HUES64 (cell line): ENCODE data around the gene ZSCAN5A.
"Not testable (repeated sequence)": the region's sequence is repeated elsewhere in the genome, so short reads cannot be mapped to it uniquely, and the experiment has no call there.

Experiments
- H3K27ac ChIP-seq: 2 replicates; pipeline ENCODE4 v1.7.0; 2013; ENCODE audit warnings: low read depth, low read length, inconsistent platforms
- H3K27me3 ChIP-seq: 2 replicates; pipeline ENCODE4 v1.6.1; 2013; ENCODE audit warnings: mild to moderate bottlenecking, low read length; ENCODE audit not compliant: insufficient read depth
- H3K36me3 ChIP-seq: 2 replicates; pipeline ENCODE4 v1.6.1; 2013; ENCODE audit warnings: mild to moderate bottlenecking, low read length; ENCODE audit not compliant: insufficient read depth
- H3K4me1 ChIP-seq: 2 replicates; pipeline ENCODE4 v1.6.1; 2013; ENCODE audit warnings: mild to moderate bottlenecking, low read length, moderate library complexity; ENCODE audit not compliant: insufficient read depth
- H3K4me3 ChIP-seq: 2 replicates; pipeline ENCODE4 v1.5.1; 2013; ENCODE audit warnings: mild to moderate bottlenecking, low read length, moderate library complexity
- H3K9ac ChIP-seq: 2 replicates; pipeline ENCODE4 v1.6.1; 2013; ENCODE audit warnings: mild to moderate bottlenecking, low read depth, low read length
- H3K9me3 ChIP-seq: 2 replicates; pipeline ENCODE4 v1.6.1; 2013; ENCODE audit warnings: low read depth, low read length; ENCODE audit not compliant: insufficient read depth
- WGBS: fragments of 150-250, 120-280 bp; methylation state at CpG from one replicate; pipeline ENCODE4 v1.1.7; 2013; ENCODE audit warnings: missing lambda C conversion rate; 5-methylcytosine and 5-hydroxymethylcytosine counted together

ZSCAN5A gene

DNA sequence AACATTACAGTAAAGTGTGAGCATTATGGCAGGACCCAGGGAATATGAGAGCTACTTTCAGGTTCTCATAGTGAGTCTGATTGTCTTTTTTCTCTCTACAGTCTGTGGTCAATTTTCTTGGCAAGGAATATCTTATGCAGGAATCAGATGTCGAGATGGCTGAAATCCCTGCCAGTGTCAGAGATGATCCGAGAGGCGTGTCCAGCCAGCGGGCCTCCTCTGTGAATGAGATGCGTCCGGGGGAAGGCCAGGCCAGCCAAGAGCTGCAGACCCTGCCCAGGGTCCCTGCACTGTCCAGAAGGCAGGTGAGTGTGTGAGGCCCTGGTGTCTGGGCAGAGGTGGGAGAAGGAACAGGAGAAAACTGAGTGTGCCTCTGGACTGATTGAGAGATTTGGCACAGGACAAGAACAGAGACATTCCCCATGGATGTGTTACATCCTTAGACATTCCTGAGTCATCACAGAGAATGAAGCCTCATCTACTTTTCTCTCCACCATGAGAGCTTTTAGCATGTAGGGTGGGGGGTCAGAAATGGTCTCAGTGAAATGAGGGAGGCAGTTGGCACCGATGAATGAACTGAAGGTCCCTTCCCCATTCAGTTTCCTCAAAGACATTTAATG lies 69.4 kb downstream of the ZSCAN5A start:
- WGBS = 89% methylated on average over 7 of the region's 7 CpGs
- H3K9ac ChIP-seq = no peak overlapping the region
- no peaks in the 10 kb centered on the region for H3K9me3 ChIP-seq
- H3K27me3 ChIP-seq = no peaks in the 10 kb centered on the region
- no peaks in the 10 kb centered on the region for H3K4me1 ChIP-seq
- no peaks in the 10 kb centered on the region for H3K36me3 ChIP-seq
- no peak overlapping the region for H3K4me3 ChIP-seq
- H3K27ac ChIP-seq = no peak overlapping the region

DNA sequence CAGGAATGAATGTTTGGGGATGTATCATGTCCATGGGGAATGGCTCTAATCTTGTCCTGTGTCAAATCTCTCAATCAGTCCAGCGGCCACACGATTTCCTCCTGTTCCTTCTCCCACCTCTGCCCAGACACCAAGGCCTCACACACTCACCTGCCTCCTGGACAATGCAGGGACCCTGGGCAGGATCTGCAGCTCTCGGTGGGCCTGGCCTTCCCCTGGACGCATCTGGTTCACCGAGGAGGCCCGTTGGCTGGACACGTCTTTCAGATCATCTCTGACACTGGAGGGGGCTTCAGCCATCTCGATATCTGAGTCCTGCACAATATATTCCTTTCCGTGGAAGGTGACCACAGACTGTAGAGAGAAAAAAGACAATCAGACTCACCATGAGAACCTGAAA lies 91.2 kb downstream of the ZSCAN5A start:
- no peak overlapping the region for H3K9ac ChIP-seq
- no peak overlapping the region for H3K27ac ChIP-seq
- no peak overlapping the region for H3K4me3 ChIP-seq
- 90% methylated on average over 9 of the region's 9 CpGs for WGBS
- H3K9me3 ChIP-seq = no peaks in the 10 kb centered on the region
- no peaks in the 10 kb centered on the region for H3K4me1 ChIP-seq
- no peaks in the 10 kb centered on the region for H3K27me3 ChIP-seq
- H3K36me3 ChIP-seq = no peaks in the 10 kb centered on the region

DNA sequence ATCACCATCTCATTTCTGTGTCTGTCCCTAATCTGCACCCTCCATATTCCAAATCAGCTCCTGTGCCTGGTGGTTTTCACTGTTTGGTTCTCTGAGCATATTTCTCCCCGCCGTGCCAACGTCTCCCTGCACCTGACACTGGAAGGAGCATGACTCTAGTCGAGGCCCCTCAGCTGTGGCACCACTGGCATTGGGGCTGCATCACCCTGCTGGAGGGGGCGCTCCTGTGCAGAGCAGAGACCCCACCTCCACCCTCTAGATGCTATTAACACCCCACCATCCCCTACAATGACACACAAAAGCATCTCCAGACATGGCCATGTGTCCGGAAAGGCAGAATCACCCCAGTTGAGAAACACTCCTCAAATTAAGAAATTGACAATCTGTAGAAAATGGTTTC lies 91.7 kb downstream of the ZSCAN5A start:
- Histone ChIP-seq H3K36me3 (no peaks in the 10 kb centered on the region), H3K4me1 (no peaks in the 10 kb centered on the region), H3K9me3 (no peaks in the 10 kb centered on the region), H3K4me3 (no peak overlapping the region), H3K27ac (no peak overlapping the region), H3K27me3 (no peaks in the 10 kb centered on the region), H3K9ac (no peak overlapping the region)
- WGBS = 80% methylated on average over 6 of the region's 6 CpGs

DNA sequence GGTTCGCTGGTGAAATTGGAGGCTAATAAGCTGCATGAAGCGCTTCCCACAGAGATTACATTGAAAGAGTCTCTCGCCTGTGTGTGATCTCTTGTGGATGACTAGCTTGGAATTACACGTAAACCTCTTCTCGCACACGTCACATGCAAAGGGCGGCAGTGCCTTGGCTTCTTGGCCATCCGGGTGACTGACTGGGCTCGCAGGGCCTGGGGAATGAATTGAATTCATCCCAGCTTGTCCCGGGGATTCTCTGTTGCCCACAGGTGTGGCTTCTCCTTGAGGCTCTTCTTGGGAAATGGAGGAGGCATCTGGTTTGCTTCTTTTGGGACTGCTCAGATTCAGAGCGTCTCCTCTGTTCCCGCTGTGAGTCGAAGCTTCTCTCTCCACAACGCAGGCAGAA lies 92.8 kb downstream of the ZSCAN5A start:
- WGBS = 94% methylated on average over 14 of the region's 14 CpGs

DNA sequence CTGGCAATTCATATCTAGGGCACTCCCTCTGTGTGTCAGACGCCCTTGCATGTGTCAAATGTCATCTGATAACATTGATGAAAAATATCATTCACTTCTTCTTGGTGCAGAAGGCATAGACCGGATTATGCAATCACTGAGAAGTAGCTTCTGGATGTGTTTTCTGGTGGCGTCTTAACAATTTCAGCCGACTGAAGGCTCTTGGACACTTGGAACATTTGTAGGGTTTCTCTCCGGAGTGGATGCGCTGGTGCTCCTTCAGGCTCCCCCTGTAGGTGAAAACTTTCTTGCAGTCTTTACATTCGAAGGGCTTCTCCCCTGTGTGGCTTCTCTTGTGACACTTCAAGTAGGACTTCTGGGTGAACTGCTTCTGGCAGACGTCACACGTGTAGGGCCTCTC lies 93.2 kb downstream of the ZSCAN5A start:
- WGBS = 65% methylated on average over 9 of the region's 9 CpGs
- not testable (repeated sequence) for H3K9ac ChIP-seq, H3K9me3 ChIP-seq, H3K27me3 ChIP-seq, H3K4me1 ChIP-seq, H3K27ac ChIP-seq, H3K36me3 ChIP-seq, H3K4me3 ChIP-seq

More for the DNA sequence above, 92.8 kb downstream of the ZSCAN5A start:
- Histone ChIP-seq H3K9me3 (no peaks in the 10 kb centered on the region), H3K27me3 (no peaks in the 10 kb centered on the region), H3K27ac (no peak overlapping the region), H3K36me3 (no peaks in the 10 kb centered on the region), H3K4me1 (no peaks in the 10 kb centered on the region; the same call in 1 of the 2 replicates), H3K9ac (no peak overlapping the region), H3K4me3 (no peak overlapping the region)

DNA sequence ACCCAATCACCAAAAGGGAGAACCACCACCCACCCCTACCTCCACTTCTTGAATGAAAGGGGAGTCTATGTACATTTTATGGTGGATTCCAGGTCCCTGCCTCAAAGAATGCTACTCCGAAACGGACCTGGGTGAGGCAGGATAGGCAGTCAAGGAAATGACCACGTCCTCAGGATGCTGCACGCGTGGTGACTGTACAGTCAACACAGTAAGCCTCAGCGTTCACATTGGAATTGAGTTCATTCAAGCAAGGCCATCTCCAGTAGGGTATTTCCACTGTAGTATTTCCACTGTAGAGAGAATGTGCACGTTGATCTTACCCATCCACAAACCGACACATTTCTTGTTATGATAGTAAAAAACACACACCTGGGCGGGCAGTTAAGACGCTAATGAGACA lies 95.7 kb downstream of the ZSCAN5A start:
- Histone ChIP-seq H3K27me3 (no peaks in the 10 kb centered on the region), H3K9ac (no peak overlapping the region), H3K4me3 (no peak overlapping the region), H3K9me3 (no peaks in the 10 kb centered on the region), H3K4me1 (no peaks in the 10 kb centered on the region; the same call in 1 of the 2 replicates), H3K27ac (no peak overlapping the region), H3K36me3 (no peaks in the 10 kb centered on the region)
- WGBS = 89% methylated on average over 10 of the region's 10 CpGs

DNA sequence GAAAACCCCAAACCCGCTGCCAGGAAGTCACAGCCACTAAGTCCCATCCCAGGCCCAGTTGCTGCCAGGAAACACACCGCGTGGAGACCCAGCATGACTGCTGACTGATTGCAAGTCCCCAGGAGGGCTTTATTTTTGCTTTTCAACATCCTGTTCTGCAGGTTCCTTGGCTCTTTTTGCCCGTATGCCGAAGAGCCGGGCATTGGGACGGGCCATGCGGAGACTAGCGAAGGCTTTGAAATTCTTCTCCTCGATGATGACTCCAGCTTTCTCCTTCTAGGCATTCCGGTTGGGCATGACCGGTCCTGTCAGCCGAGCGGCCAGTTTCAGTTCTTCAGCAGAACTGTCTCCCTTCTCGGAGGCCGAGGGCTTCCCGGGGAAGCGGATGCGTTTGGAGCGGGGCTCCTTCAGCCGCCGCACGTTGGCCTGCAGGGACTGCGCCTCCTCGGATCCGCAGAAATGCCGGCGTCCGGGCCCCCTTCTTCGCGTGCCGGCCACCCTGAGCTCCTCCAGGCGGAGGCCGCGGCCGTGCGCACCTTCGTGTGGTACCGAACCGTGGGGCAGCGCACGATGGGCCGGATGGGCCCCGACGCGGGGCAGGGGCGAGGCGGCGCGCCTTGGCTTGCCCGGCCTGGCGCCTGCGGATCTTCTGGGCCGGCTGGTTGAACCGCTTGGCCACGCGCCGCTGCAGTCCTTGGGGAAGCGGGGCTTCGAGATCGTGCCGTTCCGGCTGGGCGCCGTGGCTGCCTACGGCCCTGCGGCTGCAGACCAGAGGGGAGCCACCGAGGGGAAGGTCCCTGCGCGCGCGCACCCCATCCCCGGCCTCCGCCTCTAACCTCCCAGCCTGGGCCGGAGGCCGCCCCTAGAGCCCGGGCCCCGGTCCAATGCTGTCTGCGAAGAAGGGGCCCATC lies 97.3 kb downstream of the ZSCAN5A start:
- no peak overlapping the region for H3K27ac ChIP-seq
- H3K4me1 ChIP-seq = no peaks in the 10 kb centered on the region; the same call in 1 of the 2 replicates
- H3K4me3 ChIP-seq = peak overlapping the region; percentile 32
- no peaks in the 10 kb centered on the region for H3K9me3 ChIP-seq
- H3K9ac ChIP-seq = peak overlapping the region; percentile 49
- H3K27me3 ChIP-seq = no peaks in the 10 kb centered on the region
- WGBS = 87% methylated on average over 79 of the region's 79 CpGs
- H3K36me3 ChIP-seq = no peaks in the 10 kb centered on the region

DNA sequence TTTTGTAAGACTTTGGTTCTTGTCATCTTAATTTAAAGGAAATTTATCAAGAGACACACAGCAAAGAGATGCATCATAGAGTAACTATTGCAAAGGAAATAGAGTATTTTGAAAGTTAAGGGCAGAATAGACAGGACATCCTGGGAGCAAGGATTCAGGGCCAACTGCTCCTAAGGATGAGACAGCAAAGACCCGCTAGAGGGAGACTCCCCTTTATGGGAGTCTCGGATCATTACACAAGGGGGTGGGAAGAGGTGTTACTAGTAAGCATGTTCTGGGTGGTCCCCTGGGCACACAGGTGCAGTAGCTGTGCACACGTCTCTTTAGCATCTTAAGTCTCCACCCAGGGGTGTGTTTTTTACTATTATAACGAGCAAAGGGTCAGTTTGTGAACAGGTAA lies 102.9 kb downstream of the ZSCAN5A start:
- no peak overlapping the region for H3K27ac ChIP-seq
- WGBS = 84% methylated on average over 4 of the region's 4 CpGs
- H3K27me3 ChIP-seq = no peaks in the 10 kb centered on the region
- H3K36me3 ChIP-seq = no peaks in the 10 kb centered on the region
- no peak overlapping the region for H3K9ac ChIP-seq
- no peaks in the 10 kb centered on the region; the same call in 1 of the 2 replicates for H3K4me1 ChIP-seq
- no peak overlapping the region for H3K4me3 ChIP-seq
- no peaks in the 10 kb centered on the region for H3K9me3 ChIP-seq

DNA sequence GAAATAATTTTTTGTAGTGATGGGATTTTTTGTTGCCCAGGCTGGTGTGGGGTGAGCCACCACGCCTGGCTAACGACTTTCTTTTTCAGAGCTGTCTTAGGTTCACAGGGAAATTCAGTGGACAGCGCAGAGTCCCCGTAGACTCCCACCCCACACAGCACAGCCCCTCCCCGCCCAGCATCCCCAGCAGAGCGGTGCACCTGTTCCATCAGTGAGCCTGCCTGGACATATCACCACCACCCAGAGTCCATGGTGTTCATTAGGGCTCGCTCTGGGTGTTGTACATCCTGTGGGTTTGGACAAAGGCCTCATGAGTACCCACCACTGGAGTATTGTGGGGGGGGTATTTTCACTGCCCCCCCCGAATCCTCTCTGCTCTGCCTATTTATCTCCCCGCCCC lies 104.6 kb downstream of the ZSCAN5A start:
- H3K9ac ChIP-seq, H3K4me3 ChIP-seq, H3K27ac ChIP-seq, H3K9me3 ChIP-seq, H3K4me1 ChIP-seq, H3K36me3 ChIP-seq, H3K27me3 ChIP-seq: not testable (repeated sequence)
- 88% methylated on average over 8 of the region's 9 CpGs for WGBS

DNA sequence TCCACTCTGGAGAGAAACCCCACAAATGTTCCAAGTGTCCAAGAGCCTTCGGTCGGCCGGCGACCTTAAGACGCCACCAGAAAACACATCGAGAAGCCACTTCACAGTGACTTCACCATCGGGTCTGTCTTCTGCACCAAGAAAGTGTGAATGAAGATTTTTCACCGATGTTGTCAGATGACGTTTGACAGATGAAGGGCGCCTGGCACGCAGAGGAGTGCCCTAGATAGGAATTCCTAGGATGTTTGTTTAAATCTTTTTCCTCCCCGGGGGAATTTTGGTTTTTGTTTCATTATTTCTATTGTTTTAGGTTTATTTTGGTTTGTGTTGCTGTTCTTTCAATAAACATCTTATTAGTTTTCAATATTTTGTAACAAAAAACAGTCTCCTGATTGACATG lies 105.5 kb downstream of the ZSCAN5A start:
- 90% methylated on average over 12 of the region's 12 CpGs for WGBS

DNA sequence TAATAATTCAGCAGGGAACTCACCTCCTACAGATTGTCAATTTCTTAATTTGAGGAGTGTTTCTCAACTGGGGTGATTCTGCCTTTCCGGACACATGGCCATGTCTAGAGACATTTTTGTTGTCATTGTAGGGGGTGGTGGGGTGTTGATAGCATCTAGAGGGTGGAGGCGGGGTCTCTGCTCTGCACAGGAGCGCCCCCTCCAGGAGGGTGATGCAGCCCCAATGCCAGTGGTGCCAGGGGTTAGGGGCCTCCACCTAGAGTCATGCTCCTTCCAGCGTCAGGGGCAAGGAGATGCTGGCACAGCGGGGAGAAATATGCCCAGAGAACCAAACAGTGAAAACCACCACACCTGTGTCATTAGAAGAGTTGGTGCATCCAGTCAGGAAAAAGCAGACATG lies 107.1 kb downstream of the ZSCAN5A start:
- not testable (repeated sequence) for H3K9ac ChIP-seq, H3K27me3 ChIP-seq, H3K9me3 ChIP-seq, H3K4me3 ChIP-seq, H3K27ac ChIP-seq, H3K36me3 ChIP-seq, H3K4me1 ChIP-seq
- WGBS = 92% methylated on average over 3 of the region's 5 CpGs

More for the DNA sequence above, 105.5 kb downstream of the ZSCAN5A start:
- H3K4me3 ChIP-seq = no peak overlapping the region
- no peaks in the 10 kb centered on the region for H3K4me1 ChIP-seq
- no peaks in the 10 kb centered on the region for H3K27me3 ChIP-seq
- no peaks in the 10 kb centered on the region for H3K36me3 ChIP-seq
- no peak overlapping the region for H3K9ac ChIP-seq
- H3K27ac ChIP-seq = no peak overlapping the region
- no peaks in the 10 kb centered on the region for H3K9me3 ChIP-seq
